Tibial nerve (tissue), 4 donors: Measurements from ENCODE around the gene TMEM82.

Experiments
- CTCF ChIP-seq, 5 experiments: fragments of 200-600 bp in 3 of 5; fragments of 450-650 bp in 2 of 5; sonication (generic) in 3 of 5; IDR thresholded peaks; one replicate each; pipeline ENCODE4 v1.5.1; 2016 to 2019; ENCODE audit warnings: antibody characterized with exemption in 5 of 5, mild to moderate bottlenecking in 3 of 5, moderate library complexity in 2 of 5
- EP300 ChIP-seq, 2 donors: sonication (generic); formaldehyde crosslinking; IDR thresholded peaks; one replicate each; pipeline ENCODE4 v1.6.1; 2017; ENCODE audit warnings: antibody characterized with exemption in 2 of 2, mild to moderate bottlenecking in 1 of 2
- POLR2A ChIP-seq, 2 donors: fragments of 450-650 bp; IDR thresholded peaks; one replicate each; pipeline ENCODE4 v1.6.1; 2017; ENCODE audit warnings: antibody characterized with exemption in 2 of 2, mild to moderate bottlenecking in 2 of 2, moderate library complexity in 2 of 2

- TF ChIP-seq CTCF (IDR thresholded peaks at IDR 0.05), result no peak
- no peak for TF ChIP-seq POLR2A (IDR thresholded peaks at IDR 0.05)
- TF ChIP-seq EP300 (IDR thresholded peaks at IDR 0.05), result no peak
Measured at GRCh38 chr1:15796086-15796462, 53.8 kb downstream of the TMEM82 start.
